Activated naive CD4-positive, alpha-beta T cell treated with anti-CD3 and anti-CD28 coated beads, Interleukin-2, amount 10 ng/mL, durations not matched to agents 7 days and 5 days (primary cell): ENCODE results near the gene TINCR.
"Not testable (repeated sequence)": the region's sequence is repeated elsewhere in the genome, so short reads cannot be mapped to it uniquely, and the experiment has no call there.

Source experiments
- CTCF ChIA-PET: fragments of 350-600 bp; sonication (Branson Sonifier 250); formaldehyde crosslinking; loops from one replicate; lab custom pipeline; 2021; ENCODE audit warnings: antibody characterized with exemption; lab: Charles Lee
- DNase-seq: peaks from one replicate; pipeline ENCODE4 v3.0.0-alpha.2; 2020
- H3K27ac Mint-ChIP-seq: one replicate; pipeline ENCODE4 v1.8.0; 2021; ENCODE audit warnings: mild to moderate bottlenecking, moderate library complexity, mixed read lengths
- H3K27me3 Mint-ChIP-seq: one replicate; pipeline ENCODE4 v1.8.0; 2021; ENCODE audit warnings: mild to moderate bottlenecking, mixed read lengths
- H3K36me3 Mint-ChIP-seq: one replicate; pipeline ENCODE4 v1.8.0; 2021; ENCODE audit warnings: mixed read lengths
- H3K4me1 Mint-ChIP-seq: one replicate; pipeline ENCODE4 v1.8.0; 2021; ENCODE audit warnings: mixed read lengths
- H3K4me3 Mint-ChIP-seq: one replicate; pipeline ENCODE4 v1.8.0; 2021; ENCODE audit warnings: mild to moderate bottlenecking, moderate library complexity, mixed read lengths
- H3K9me3 Mint-ChIP-seq: one replicate; pipeline ENCODE4 v1.8.0; 2021; ENCODE audit warnings: mixed read lengths

TINCR gene

GRCh38 chr19:5567360-5567969 is at the start of gene TINCR:
TSS of gene TINCR (minus strand) at chr19:5567953.
- Mint-ChIP-seq H3K4me3 (no peak within 1 kb of the TSS), H3K9me3 (no peaks in the 10 kb centered on the region), H3K27me3 (peaks cover 5% of the 10 kb centered on the region), H3K36me3 (no peaks in the 10 kb centered on the region), H3K4me1 (no peaks in the 10 kb centered on the region), H3K27ac (no peak within 1 kb of the TSS)
- peak; percentile 18 for DNase-seq
- CTCF ChIA-PET, result interaction anchor here (1.5 kb wide), 1 partner anchor 19 kb away, joined by 3 read pairs; no protein-coding TSS in a partner anchor

DNA sequence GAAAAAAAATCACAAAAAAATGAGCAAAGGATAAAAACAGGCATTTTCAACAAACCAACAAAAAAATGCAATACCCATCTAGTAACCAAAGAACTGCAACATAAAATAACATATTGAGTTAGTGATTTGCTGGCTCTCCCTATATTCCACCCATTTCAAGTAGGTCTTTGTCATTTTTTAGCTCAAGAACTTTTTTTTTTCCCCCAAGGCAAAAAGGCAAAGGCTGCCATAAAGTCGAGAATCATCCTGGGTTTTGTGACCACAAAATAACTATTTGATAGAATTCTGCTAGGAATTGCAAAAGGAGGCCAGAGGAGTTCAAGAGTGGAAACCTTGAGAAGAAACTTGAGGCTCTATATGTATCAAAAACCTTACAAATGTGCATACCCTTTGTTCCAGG is 49.3 kb upstream of the TINCR start:
- H3K4me1 Mint-ChIP-seq, result peaks cover 33% of the 10 kb centered on the region
- peaks cover 74% of the 10 kb centered on the region for H3K36me3 Mint-ChIP-seq
- CTCF ChIA-PET, result no interaction called here
- H3K27me3 Mint-ChIP-seq, result no peaks in the 10 kb centered on the region
- no peaks in the 10 kb centered on the region for H3K9me3 Mint-ChIP-seq
- no peak for DNase-seq
- no peak overlapping the region for H3K4me3 Mint-ChIP-seq
- H3K27ac Mint-ChIP-seq, result no peak overlapping the region

GRCh38 chr19:5615756-5616327 is 48.1 kb upstream of the TINCR start:
- no peak for DNase-seq
- Mint-ChIP-seq H3K4me3 (no peak overlapping the region), H3K27ac (peak overlapping the region; percentile 30), H3K36me3 (peaks cover 69% of the 10 kb centered on the region), H3K4me1 (peaks cover 25% of the 10 kb centered on the region), H3K27me3 (no peaks in the 10 kb centered on the region), H3K9me3 (no peaks in the 10 kb centered on the region)
- CTCF ChIA-PET, result no interaction called here

- no peak for DNase-seq
- Mint-ChIP-seq H3K27ac (peak overlapping the region; percentile 6), H3K4me3 (no peak overlapping the region), H3K9me3 (no peaks in the 10 kb centered on the region), H3K27me3 (no peaks in the 10 kb centered on the region), H3K4me1 (peaks cover 2% of the 10 kb centered on the region), H3K36me3 (peaks cover 70% of the 10 kb centered on the region)
- CTCF ChIA-PET, result no interaction called here
Measured at GRCh38 chr19:5612891-5613865, 45.4 kb upstream of the TINCR start.

DNA sequence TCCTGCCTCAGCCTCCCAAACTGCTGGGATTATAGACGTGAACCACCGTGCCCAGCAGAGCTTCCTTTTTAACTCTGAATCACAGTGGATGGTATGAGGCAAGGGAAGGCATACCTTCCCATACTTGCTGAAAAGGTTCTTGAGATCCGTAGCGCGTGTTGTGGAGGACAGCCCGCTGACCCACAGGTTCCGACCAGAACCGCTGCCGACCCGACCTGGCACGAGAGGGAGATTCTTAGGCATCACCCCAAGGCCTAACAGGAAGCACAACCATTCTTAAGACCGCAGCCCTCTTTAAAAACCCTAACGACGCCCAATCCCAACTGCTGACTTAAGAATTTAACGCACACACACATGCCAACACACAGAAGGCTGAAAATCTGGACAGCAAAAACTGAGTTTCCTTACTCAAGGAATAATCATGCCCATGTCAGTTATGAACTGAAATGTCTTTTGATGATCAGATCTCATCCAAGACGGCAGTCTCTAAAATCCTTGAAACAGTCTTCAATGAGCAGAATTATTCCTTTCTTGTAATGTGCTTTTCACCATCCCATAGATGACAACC is 42.2 kb upstream of the TINCR start:
- Mint-ChIP-seq H3K27ac (no peak overlapping the region), H3K36me3 (peaks cover 69% of the 10 kb centered on the region)

DNA sequence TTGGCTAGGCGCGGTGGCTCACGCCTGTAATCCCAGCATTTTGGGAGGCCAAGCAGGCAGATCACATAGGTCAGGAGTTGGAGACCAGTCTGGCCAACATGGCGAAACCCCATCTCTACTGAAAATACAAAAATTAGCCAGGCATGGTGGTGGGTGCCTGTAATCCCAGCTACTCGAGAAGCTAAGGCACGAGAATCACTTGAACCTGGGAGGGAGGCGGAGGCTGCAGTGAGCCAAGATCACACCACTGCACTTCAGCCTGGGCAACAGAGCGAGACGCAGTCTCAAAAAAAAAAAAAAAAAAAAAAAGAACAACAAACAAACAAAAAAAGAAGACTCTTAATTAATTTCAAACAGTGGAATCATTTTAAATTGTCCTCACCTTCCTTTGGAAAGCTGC is 41.0 kb upstream of the TINCR start:
- H3K36me3 Mint-ChIP-seq, result peaks cover 69% of the 10 kb centered on the region
- H3K27ac Mint-ChIP-seq, H3K27me3 Mint-ChIP-seq, H3K4me3 Mint-ChIP-seq, CTCF ChIA-PET, H3K4me1 Mint-ChIP-seq, DNase-seq, H3K9me3 Mint-ChIP-seq: not testable (repeated sequence)

More for the DNA sequence above, 42.2 kb upstream of the TINCR start:
- CTCF ChIA-PET, result no interaction called here
- H3K9me3 Mint-ChIP-seq, result no peaks in the 10 kb centered on the region
- no peak overlapping the region for H3K4me3 Mint-ChIP-seq
- H3K27me3 Mint-ChIP-seq, result no peaks in the 10 kb centered on the region
- DNase-seq, result no peak
- no peaks in the 10 kb centered on the region for H3K4me1 Mint-ChIP-seq

- Mint-ChIP-seq H3K4me1 (no peaks in the 10 kb centered on the region), H3K27me3 (no peaks in the 10 kb centered on the region), H3K36me3 (peaks cover 69% of the 10 kb centered on the region), H3K9me3 (no peaks in the 10 kb centered on the region), H3K4me3 (no peak overlapping the region), H3K27ac (no peak overlapping the region)
- DNase-seq, result no peak
- CTCF ChIA-PET, result no interaction called here
Measured at GRCh38 chr19:5608291-5608690, 40.5 kb upstream of the TINCR start.

- H3K36me3 Mint-ChIP-seq, result peaks cover 66% of the 10 kb centered on the region
- H3K27me3 Mint-ChIP-seq, result no peaks in the 10 kb centered on the region
- H3K4me3 Mint-ChIP-seq, result no peak overlapping the region
- H3K4me1 Mint-ChIP-seq, result no peaks in the 10 kb centered on the region
- no peak for DNase-seq
- CTCF ChIA-PET, result no interaction called here
- no peaks in the 10 kb centered on the region for H3K9me3 Mint-ChIP-seq
- H3K27ac Mint-ChIP-seq, result no peak overlapping the region
Measured at GRCh38 chr19:5607318-5608275, 39.8 kb upstream of the TINCR start.

DNA sequence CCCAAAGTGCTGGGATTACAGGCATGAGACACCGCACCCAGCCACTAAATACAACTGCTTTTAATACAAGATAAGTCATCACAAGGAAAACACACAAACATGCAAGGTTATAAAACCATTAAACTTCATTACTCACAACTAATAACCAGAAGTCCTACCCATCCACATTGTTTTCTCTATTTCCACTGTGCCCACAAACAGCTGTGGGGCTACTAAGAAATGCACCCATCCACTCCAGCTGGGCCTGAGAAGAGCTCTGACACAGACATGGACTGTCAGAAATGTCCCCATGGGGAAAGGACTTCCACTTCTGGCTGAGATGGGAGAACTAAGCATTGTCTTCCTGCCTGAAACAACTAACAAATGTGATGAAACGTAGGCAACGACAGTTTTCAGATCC is 37.6 kb upstream of the TINCR start:
- Mint-ChIP-seq H3K27me3 (no peaks in the 10 kb centered on the region), H3K9me3 (no peaks in the 10 kb centered on the region), H3K4me3 (no peak overlapping the region), H3K36me3 (peaks cover 64% of the 10 kb centered on the region), H3K4me1 (no peaks in the 10 kb centered on the region), H3K27ac (no peak overlapping the region)
- DNase-seq, result no peak
- CTCF ChIA-PET, result no interaction called here

DNA sequence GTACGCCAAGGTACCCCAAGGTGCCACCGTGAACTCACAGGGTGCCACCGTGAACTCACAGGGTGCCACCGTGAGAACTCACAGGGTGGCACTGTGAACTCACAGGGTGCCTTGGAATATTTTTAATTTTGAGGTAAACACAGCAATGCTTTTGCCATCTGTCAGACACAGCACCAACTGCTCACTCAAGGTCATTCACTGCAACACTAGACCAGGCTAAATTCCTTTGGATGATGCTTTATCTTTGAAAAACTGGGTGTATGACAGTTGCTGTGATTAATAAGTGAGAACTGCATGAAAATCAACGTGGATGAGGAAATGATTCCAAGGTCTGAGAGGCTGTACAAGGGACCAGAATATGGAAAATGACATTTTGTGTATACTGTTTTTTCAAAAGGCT is 35.9 kb upstream of the TINCR start:
- no peaks in the 10 kb centered on the region for H3K9me3 Mint-ChIP-seq
- peaks cover 70% of the 10 kb centered on the region for H3K36me3 Mint-ChIP-seq
- DNase-seq, result no peak
- no peak overlapping the region for H3K4me3 Mint-ChIP-seq
- H3K27ac Mint-ChIP-seq, result no peak overlapping the region
- H3K27me3 Mint-ChIP-seq, result no peaks in the 10 kb centered on the region
- CTCF ChIA-PET, result no interaction called here
- no peaks in the 10 kb centered on the region for H3K4me1 Mint-ChIP-seq

DNA sequence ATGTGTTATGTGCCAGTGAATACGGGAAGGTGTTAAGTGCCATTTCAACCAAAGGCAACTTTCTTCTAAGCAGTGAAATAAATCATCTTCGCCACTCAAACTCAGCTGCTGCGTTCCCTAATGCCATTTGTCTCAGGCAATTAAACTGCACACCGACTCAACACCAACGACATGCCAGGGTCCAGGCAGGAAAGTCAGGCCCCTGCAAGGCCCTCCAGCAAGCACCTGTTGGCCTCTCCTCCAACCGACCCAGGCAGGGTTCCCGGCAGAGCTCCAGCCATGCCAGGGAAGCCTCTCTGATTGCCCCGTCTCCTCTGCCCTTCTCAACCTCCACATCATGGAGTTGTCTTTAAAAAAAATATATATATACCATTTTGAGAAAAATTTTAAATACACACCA is 33.0 kb upstream of the TINCR start:
- H3K9me3 Mint-ChIP-seq, result no peaks in the 10 kb centered on the region
- CTCF ChIA-PET, result no interaction called here
- no peak overlapping the region for H3K4me3 Mint-ChIP-seq
- H3K4me1 Mint-ChIP-seq, result no peaks in the 10 kb centered on the region
- peaks cover 64% of the 10 kb centered on the region for H3K36me3 Mint-ChIP-seq
- no peak for DNase-seq
- no peak overlapping the region for H3K27ac Mint-ChIP-seq
- no peaks in the 10 kb centered on the region for H3K27me3 Mint-ChIP-seq

- CTCF ChIA-PET, result interaction anchor here (0.9 kb wide), 1 partner anchor 11 kb away, joined by 3 read pairs; no protein-coding TSS in a partner anchor
- H3K4me1 Mint-ChIP-seq, result no peaks in the 10 kb centered on the region
- no peak for DNase-seq
- H3K36me3 Mint-ChIP-seq, result peaks cover 61% of the 10 kb centered on the region
- H3K9me3 Mint-ChIP-seq, result no peaks in the 10 kb centered on the region
- H3K27ac Mint-ChIP-seq, result no peak overlapping the region
- no peaks in the 10 kb centered on the region for H3K27me3 Mint-ChIP-seq
- no peak overlapping the region for H3K4me3 Mint-ChIP-seq
Measured at GRCh38 chr19:5595745-5596144, 28.0 kb upstream of the TINCR start.

- DNase-seq, result no peak
- Mint-ChIP-seq H3K27me3 (no peaks in the 10 kb centered on the region), H3K9me3 (no peaks in the 10 kb centered on the region), H3K27ac (no peak overlapping the region), H3K36me3 (peaks cover 58% of the 10 kb centered on the region), H3K4me3 (no peak overlapping the region), H3K4me1 (no peaks in the 10 kb centered on the region)
- CTCF ChIA-PET, result interaction anchor here (0.9 kb wide), 1 partner anchor 10 kb away, joined by 3 read pairs; no protein-coding TSS in a partner anchor
Measured at GRCh38 chr19:5595129-5595528, 27.4 kb upstream of the TINCR start.
